ENCODE measurements around the gene DHRS4.

DNA sequence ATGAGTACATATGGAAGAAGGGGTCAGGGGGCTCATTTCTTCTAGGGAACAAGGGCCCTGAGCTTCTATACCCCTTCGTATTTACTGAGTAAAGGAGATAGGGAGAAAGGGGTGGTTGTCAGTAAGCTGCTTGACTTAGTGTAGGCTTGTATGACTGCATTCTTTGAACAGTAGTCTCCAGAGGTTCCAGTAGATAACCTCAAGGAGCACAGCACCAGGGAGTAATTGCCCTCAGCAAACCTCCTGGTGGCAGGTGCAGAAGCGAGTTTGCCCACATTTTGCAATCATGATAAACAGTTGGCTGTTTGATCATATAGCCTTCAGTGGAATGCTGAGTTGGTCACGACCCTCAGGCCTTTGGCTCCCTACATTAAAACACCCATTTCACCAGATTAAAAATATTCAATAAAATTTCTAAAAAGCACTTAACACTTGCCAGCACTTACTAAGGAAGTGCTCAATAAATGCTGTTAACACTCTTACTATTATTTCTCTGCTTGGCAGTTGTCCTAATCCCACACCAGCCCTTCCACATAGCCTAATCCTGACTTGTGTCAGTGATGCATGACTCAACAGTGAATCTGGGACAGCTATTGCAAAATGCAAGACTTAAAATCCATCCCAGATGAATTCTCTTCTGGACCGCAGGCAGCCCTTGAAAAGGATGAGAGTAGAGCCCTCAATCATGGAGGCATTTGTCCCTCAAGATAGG is 31.5 kb downstream of the DHRS4 start:
- TF ChIP-seq, protein P1, sequence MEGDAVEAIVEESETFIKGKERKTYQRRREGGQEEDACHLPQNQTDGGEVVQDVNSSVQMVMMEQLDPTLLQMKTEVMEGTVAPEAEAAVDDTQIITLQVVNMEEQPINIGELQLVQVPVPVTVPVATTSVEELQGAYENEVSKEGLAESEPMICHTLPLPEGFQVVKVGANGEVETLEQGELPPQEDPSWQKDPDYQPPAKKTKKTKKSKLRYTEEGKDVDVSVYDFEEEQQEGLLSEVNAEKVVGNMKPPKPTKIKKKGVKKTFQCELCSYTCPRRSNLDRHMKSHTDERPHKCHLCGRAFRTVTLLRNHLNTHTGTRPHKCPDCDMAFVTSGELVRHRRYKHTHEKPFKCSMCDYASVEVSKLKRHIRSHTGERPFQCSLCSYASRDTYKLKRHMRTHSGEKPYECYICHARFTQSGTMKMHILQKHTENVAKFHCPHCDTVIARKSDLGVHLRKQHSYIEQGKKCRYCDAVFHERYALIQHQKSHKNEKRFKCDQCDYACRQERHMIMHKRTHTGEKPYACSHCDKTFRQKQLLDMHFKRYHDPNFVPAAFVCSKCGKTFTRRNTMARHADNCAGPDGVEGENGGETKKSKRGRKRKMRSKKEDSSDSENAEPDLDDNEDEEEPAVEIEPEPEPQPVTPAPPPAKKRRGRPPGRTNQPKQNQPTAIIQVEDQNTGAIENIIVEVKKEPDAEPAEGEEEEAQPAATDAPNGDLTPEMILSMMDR (IDR thresholded peaks at IDR 0.05; ENCODE audit: low read length), result no peak
- TF ChIP-seq EZH2 (IDR thresholded peaks at IDR 0.05; ENCODE audit: borderline replicate concordance, low read length), result no peak
